Stimulated activated memory B cell treated with anti-CD40 and anti-IgM and Interleukin-4, amounts not matched to agents 10 μg/mL and 1 μg/mL and 100 μg/mL, for 72 hours (primary cell): Measurements from ENCODE around the gene SLC6A6.

Experiments used
- ATAC-seq: fragments of 150-1000 bp; cut with Tn5 transposase; 2 replicates; pipeline ENCODE4 v1.10.0; 2021
- H3K27ac Mint-ChIP-seq: one replicate; pipeline ENCODE4 v1.8.0; 2022; ENCODE audit warnings: mild to moderate bottlenecking, mixed read lengths
- H3K27me3 Mint-ChIP-seq: one replicate; pipeline ENCODE4 v1.8.0; 2022; ENCODE audit warnings: mixed read lengths
- H3K36me3 Mint-ChIP-seq: one replicate; pipeline ENCODE4 v1.8.0; 2022; ENCODE audit warnings: mixed read lengths
- H3K4me1 Mint-ChIP-seq: one replicate; pipeline ENCODE4 v1.8.0; 2022; ENCODE audit warnings: mixed read lengths
- H3K4me3 Mint-ChIP-seq: one replicate; pipeline ENCODE4 v1.8.0; 2022; ENCODE audit warnings: mild to moderate bottlenecking, moderate library complexity, mixed read lengths
- H3K9me3 Mint-ChIP-seq: one replicate; pipeline ENCODE4 v1.8.0; 2022; ENCODE audit warnings: mixed read lengths

SLC6A6 gene

DNA sequence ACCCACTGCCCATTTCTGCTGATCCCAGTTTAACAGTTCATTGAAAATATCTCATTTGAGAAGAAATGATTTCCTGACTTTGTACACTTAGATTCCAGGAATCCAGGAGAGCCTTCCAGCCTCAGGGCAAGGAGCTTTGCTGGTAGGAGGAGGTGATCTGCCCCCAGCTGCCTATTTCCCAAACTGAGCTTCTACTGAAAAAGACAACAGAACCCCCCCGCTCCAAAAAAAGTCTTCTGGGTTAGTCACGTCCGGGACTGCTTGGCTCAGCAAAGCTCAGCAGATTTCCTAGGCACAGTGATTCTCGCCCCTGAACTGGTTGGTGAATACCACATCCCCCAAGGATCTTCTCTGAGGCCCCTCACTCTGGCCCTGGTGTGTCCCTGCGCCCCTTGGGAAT, 13.1 kb downstream of the SLC6A6 start:
- Mint-ChIP-seq H3K9me3 (no peaks in the 10 kb centered on the region), H3K4me1 (peaks cover 74% of the 10 kb centered on the region), H3K27me3 (no peaks in the 10 kb centered on the region)

DNA sequence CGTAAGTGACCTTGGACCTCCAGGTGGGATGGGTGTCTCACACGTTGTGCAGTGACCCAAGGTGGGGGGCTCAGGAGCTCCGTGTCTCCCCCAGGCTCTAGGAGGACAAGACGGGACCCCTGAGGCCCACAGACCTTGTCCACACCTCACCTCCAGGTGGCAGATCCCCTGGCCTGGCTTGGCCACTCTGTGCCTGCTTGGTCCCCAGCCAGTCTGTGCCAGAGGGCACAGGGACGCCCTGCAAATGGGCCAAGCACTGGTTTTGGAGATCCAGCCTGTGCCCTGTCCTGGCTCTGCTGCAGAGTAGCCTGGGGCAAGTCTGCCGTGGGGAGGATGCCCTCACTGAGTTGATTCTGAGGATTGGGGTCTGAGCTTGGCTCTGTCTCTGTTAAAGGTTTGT, 14.0 kb downstream of the SLC6A6 start:
- no peak for ATAC-seq
- H3K27ac Mint-ChIP-seq: peak overlapping the region; percentile 91
- H3K27me3 Mint-ChIP-seq: no peaks in the 10 kb centered on the region
- peaks cover 70% of the 10 kb centered on the region for H3K4me1 Mint-ChIP-seq
- H3K36me3 Mint-ChIP-seq: peaks cover 55% of the 10 kb centered on the region
- no peak overlapping the region for H3K4me3 Mint-ChIP-seq
- H3K9me3 Mint-ChIP-seq: no peaks in the 10 kb centered on the region

More for the DNA sequence above, 13.1 kb downstream of the SLC6A6 start:
- H3K4me3 Mint-ChIP-seq: no peak overlapping the region
- H3K27ac Mint-ChIP-seq: peak overlapping the region; percentile 91
- no peak for ATAC-seq
- peaks cover 55% of the 10 kb centered on the region for H3K36me3 Mint-ChIP-seq

DNA sequence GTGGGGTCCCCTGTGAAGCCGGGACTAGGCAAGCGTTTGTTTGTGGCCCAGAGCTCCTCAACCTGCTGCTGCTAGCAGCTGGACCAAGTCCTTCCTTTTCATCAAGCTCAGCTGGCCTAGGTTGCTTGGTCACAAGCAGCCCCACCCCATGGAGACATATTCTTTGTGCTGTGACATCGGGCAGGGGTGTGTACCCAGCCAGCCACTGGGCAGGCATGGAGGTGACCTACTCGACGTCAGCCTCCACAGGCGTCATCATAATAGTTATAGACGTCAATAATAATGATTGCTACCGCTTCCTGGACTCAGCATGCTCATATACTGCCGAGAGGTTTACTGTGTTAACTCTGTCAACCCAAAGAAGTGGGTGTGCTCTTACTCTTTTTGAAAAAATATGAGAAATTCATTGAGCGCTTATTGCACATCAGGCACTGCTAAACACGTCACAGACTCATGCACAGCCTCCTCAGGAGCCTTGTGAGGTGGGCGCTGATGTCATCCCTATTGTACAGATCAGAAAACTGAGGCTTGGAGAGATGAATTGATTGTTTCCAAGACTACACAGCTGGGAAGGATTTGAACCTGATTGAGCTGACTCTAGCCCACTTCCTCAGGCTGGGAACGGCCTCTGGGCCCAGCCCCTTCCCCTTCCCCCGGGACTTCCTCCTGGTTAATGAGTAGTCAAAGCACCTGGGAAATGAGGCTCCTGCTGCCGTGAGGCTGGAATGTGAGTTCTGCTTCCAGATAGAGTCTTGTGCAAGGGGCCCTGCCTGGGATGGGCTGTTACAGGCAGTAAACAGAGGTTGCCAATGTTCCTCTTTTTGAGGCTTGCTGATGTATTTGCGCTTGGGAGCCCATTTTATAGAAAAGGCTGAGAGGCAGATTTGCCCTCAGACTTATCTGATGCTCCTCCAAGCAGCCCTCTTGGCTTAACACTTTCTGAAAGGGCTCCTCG, 16.2 kb downstream of the SLC6A6 start:
- Mint-ChIP-seq H3K4me1 (peaks cover 66% of the 10 kb centered on the region), H3K9me3 (no peaks in the 10 kb centered on the region), H3K27ac (no peak overlapping the region), H3K4me3 (no peak overlapping the region), H3K27me3 (no peaks in the 10 kb centered on the region), H3K36me3 (peaks cover 56% of the 10 kb centered on the region)
- no peak for ATAC-seq

- Mint-ChIP-seq H3K27ac (peak overlapping the region; percentile 94), H3K36me3 (peaks cover 41% of the 10 kb centered on the region), H3K27me3 (no peaks in the 10 kb centered on the region), H3K4me1 (peaks cover 74% of the 10 kb centered on the region), H3K4me3 (no peak overlapping the region), H3K9me3 (no peaks in the 10 kb centered on the region)
- ATAC-seq: no peak
These were observed 19.9 kb downstream of the SLC6A6 start for GRCh38 chr3:14422016-14422963.

DNA sequence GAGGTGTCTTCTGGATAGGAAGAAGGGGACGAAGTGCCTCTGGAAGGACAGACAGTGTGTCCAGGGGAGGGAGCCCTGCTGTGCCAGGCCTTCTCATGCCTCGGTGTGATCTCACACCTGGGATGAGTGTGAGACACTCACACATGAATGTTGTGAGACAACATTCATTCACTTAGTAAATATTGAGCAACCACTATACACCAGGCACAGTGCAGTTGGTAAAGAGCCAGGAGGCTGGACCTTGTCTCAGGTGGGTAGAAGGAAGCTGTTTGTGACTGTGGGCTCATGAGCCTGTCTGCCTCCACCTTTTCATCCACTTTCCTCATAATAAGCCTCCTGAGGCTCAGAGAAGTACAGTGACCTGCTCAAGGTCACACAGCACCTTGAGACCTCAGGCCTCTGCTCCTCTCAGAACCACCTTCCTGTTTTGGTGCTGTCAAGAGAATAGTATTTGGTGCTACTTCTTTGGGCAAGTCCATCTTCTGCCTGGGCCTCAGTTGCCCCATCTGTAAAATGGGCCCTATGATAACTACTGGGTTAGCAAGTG, 20.9 kb downstream of the SLC6A6 start:
- Mint-ChIP-seq H3K4me1 (peaks cover 81% of the 10 kb centered on the region), H3K27me3 (no peaks in the 10 kb centered on the region), H3K27ac (peak overlapping the region; percentile 94), H3K4me3 (peak overlapping the region; percentile 71), H3K36me3 (peaks cover 34% of the 10 kb centered on the region), H3K9me3 (no peaks in the 10 kb centered on the region)
- ATAC-seq: no peak

DNA sequence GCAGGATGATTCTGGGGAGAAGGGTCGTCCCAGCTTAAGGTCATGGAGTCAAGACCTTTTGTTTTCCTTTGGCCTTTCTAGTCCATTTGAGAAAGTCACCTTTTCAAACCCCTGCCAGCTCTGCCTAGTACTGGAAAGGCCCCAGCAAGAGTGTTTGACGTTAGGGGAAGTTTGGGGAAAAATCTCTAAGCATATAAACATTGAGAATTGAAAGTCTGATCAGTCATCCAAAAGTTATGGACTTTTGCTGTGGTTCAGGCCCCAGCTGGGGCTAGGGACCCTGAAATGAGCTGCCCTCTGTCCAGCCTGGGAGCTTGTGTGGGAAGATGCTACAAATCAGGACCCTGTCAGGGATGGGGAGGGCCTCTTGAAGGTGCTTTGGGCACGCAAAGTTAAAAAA, 21.6 kb downstream of the SLC6A6 start:
- ATAC-seq: peak; percentile 62
- Mint-ChIP-seq H3K27me3 (no peaks in the 10 kb centered on the region), H3K36me3 (peaks cover 27% of the 10 kb centered on the region), H3K4me1 (peaks cover 81% of the 10 kb centered on the region), H3K27ac (peak overlapping the region; percentile 94), H3K4me3 (peak overlapping the region; percentile 71), H3K9me3 (no peaks in the 10 kb centered on the region)

- Mint-ChIP-seq H3K9me3 (no peaks in the 10 kb centered on the region), H3K36me3 (peaks cover 22% of the 10 kb centered on the region), H3K4me1 (peaks cover 86% of the 10 kb centered on the region), H3K4me3 (peak overlapping the region; percentile 29), H3K27me3 (no peaks in the 10 kb centered on the region), H3K27ac (peak overlapping the region; percentile 94)
- no peak for ATAC-seq
These were observed 22.5 kb downstream of the SLC6A6 start for GRCh38 chr3:14424711-14425580.

DNA sequence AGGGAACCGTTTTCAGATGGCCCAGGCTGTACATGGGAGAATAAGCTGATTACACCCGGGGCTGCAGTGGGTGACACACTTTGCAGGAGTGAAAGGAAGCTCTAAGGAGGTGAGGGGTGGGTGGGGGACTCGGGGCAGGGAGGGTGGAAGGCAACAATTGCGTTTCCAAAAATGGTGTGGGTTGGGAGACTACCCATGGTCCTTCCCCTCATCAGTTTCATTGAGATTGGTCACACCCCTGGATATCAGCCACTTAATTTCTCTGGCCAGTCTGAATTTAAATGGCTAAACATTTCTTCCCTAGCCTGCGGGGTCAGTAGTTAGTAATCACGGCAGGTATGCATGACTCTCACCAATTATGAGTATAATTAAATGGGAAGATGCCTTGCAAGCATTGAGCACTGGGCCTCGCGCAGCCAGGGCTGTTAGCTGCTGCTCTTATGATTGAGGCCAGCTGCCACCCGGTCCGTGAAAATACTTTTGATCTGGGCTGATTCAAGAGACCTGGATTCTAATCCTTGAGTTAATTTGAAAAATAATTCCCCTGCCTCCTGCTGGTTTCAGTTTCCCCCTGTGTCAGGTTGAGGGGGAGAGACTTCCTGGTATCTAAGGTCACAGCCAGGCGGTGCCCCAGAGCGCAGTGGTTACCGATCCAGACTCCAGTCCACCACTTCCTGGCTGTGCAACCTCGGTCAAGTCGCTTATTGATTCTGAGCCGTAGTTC, 23.3 kb downstream of the SLC6A6 start:
- Mint-ChIP-seq H3K27ac (peak overlapping the region; percentile 94), H3K27me3 (no peaks in the 10 kb centered on the region), H3K4me1 (peaks cover 92% of the 10 kb centered on the region), H3K4me3 (peak overlapping the region; percentile 52), H3K9me3 (no peaks in the 10 kb centered on the region), H3K36me3 (peaks cover 19% of the 10 kb centered on the region)
- peak; percentile 66 for ATAC-seq

GRCh38 chr3:14426305-14426620, 23.9 kb downstream of the SLC6A6 start:
- H3K36me3 Mint-ChIP-seq: peaks cover 14% of the 10 kb centered on the region
- ATAC-seq: no peak
- H3K27me3 Mint-ChIP-seq: no peaks in the 10 kb centered on the region
- H3K9me3 Mint-ChIP-seq: no peaks in the 10 kb centered on the region
- H3K4me1 Mint-ChIP-seq: peaks cover 93% of the 10 kb centered on the region
- H3K4me3 Mint-ChIP-seq: peak overlapping the region; percentile 52
- peak overlapping the region; percentile 94 for H3K27ac Mint-ChIP-seq

DNA sequence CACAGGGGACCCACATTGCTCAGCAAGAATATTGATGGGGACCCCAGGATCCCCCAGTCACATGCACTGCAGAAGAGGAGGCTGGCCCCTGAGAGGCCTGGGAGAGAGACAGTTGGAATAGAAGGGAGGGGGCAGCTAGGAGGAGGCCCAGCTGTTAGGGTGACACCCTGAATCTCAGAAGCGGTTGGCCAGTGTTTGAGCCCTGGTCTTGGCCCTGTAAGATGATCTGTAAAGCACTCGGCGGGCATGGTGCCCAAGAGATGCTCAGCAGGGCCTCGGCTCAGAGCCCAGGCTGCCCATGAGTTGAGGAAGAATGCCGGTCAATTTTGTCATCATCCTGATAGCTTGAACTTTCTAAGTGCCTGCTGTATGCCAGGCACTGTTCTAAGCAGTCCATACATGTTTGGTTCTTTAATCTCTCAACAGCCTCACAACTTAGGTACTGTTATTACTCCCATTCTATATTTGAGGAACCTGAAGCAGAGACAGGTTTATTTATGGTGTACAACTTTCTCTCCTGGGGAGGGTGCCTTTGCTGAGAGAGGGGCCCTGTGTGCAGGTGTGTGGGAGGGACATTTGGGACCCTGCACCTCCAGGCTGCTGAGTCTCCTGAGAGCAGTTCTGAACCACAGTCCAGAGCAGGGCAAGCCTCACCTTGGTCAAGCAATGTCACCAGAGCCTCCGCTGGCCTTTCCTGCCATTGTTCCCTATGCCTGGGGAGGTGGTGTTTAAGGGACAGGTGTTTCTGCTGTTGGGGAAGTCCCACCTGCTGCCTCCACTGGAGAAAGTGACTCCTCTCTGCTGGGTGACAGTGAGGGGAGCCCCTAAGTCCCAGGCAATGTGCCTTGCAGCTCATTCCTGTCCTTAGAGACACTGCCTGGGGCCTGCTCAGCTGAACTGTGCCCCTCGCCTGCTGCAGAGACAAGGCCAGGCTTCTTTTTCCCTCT, 26.0 kb downstream of the SLC6A6 start:
- Mint-ChIP-seq H3K4me3 (peak overlapping the region; percentile 55), H3K36me3 (peaks cover 6% of the 10 kb centered on the region), H3K27ac (peak overlapping the region; percentile 94), H3K27me3 (no peaks in the 10 kb centered on the region), H3K9me3 (no peaks in the 10 kb centered on the region), H3K4me1 (peaks cover 99% of the 10 kb centered on the region)
- peak; percentile 39 for ATAC-seq

DNA sequence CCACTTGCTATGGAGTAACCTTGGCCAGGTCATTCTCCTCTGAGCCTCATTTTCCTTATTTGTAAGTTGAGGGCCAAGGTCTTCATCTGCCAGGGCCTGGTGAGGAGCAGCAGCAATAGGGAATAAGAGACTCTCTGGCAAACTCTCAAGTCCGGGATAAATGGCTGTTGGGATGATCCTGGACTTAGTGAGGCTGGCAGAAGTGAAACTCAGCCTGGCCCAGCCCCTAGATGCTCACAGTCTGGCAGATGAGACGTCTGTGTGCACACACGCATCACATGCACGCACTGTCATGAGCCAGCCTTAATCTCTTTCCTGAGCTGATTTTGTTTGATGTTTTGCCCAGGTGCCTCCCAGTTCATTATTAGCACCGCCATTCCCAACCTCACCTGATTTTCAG, 26.8 kb downstream of the SLC6A6 start:
- no peak for ATAC-seq
- H3K4me1 Mint-ChIP-seq: peaks cover 99% of the 10 kb centered on the region
- peaks cover under 1% of the 10 kb centered on the region for H3K36me3 Mint-ChIP-seq
- no peaks in the 10 kb centered on the region for H3K27me3 Mint-ChIP-seq
- peak overlapping the region; percentile 94 for H3K27ac Mint-ChIP-seq
- peak overlapping the region; percentile 12 for H3K4me3 Mint-ChIP-seq
- no peaks in the 10 kb centered on the region for H3K9me3 Mint-ChIP-seq

DNA sequence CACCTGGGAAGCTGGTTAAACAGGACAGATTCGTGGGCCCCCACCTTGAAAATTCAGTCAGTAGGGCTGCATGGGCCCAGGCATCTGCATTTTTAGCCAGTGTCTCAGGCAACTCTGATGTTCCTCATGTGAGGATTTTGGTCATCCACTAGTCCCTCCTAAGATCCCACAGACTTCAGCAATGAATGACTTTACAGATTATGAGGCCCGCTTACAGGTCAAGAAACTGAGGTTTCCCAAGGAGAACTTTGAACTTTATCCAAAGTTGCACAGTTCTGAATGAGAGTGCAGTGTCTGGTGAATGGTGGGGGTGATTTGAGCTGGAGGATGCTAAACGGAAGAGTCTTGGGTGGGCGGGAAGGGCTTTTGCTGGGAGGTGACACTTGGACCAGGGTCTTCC, 27.2 kb downstream of the SLC6A6 start:
- Mint-ChIP-seq H3K9me3 (no peaks in the 10 kb centered on the region), H3K4me1 (peaks cover 99% of the 10 kb centered on the region), H3K27me3 (no peaks in the 10 kb centered on the region), H3K27ac (peak overlapping the region; percentile 94), H3K4me3 (no peak overlapping the region), H3K36me3 (no peaks in the 10 kb centered on the region)
- no peak for ATAC-seq

GRCh38 chr3:14430053-14430452, 27.6 kb downstream of the SLC6A6 start:
- Mint-ChIP-seq H3K27me3 (no peaks in the 10 kb centered on the region), H3K27ac (peak overlapping the region; percentile 94), H3K9me3 (no peaks in the 10 kb centered on the region), H3K4me1 (peaks cover 99% of the 10 kb centered on the region), H3K36me3 (no peaks in the 10 kb centered on the region), H3K4me3 (no peak overlapping the region)
- ATAC-seq: no peak
